HG02938 (cell line): ENCODE measurements around the gene FUT6.

Experiments used
- ATAC-seq: cut with Tn5 transposase; IDR thresholded peaks from one replicate; pipeline ENCODE4 v1.9.1; 2021; ENCODE audit warnings: mild to moderate bottlenecking, moderate library complexity; ENCODE audit not compliant: unreplicated experiment

Gene FUT6

DNA sequence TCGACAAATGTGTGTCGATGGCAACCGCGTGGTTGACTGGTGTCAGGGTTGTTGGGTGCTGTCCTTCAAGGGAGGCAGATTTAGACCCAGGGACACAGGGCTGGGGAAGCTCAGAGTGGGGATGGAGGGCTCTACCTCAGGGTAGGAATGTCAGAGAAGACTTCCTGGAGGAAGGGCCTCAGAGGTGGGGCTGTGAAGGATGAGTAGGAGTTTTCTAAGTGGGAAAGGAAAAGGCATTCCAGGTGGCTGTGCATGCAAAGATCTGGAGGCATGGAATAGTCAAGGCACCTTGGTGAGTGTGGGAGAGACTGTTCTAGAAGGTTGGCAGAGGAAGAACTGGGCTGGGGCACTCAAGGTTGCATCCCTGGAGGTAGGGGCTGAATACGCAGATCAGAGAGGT lies 32.6 kb downstream of the FUT6 start:
- no peak for ATAC-seq

DNA sequence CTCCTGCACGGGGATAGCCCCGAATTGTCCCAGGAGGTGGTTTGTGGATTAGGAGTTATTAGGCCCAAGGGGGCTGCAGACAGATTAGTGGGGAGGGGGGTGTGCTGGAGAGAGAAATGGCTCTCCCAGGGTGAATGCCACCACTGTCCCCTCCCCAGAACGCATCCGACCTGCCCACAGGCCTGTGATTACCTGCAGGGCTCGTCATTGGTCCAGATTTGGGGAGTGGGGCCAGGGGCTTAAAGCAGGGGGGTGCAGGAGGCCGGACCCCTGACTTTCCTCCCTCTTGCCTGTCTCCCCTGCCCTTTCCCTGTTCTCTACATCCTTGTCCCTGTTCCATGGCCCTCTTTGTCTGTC lies 33.4 kb downstream of the FUT6 start:
- no peak for ATAC-seq

DNA sequence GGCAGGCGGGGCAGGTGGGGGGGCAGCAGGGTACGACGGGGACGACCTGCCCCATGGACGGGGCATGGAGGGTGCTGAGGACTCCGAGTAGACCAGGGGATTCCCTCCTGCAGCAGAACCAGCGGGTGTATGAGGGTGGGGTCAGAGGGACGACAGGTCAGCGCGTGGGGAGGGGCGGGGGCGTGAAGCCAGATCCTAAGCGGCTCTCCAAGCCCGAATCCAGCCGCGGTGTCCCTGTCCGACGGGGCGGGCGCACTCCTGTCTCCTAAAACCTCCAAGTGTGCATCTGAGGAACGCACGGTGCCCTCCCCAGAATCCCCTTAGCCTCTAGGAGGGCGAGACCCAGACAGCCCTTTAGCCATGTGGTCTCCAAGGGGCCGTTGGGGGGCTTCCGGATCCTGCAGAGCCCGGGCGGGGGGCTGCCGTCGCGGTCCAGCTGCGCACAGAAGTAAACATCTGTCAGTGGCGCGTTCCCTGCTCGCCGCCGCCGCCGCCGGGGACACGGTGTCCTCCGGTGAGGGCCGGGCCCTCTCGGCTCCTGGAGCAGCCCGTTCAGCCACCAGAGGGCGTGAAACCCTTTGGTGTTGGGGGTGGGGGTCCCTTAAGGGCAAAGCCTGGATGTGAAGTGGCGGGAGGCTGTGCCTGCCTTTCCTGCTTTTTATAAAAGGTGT lies 33.9 kb downstream of the FUT6 start:
- no peak for ATAC-seq

DNA sequence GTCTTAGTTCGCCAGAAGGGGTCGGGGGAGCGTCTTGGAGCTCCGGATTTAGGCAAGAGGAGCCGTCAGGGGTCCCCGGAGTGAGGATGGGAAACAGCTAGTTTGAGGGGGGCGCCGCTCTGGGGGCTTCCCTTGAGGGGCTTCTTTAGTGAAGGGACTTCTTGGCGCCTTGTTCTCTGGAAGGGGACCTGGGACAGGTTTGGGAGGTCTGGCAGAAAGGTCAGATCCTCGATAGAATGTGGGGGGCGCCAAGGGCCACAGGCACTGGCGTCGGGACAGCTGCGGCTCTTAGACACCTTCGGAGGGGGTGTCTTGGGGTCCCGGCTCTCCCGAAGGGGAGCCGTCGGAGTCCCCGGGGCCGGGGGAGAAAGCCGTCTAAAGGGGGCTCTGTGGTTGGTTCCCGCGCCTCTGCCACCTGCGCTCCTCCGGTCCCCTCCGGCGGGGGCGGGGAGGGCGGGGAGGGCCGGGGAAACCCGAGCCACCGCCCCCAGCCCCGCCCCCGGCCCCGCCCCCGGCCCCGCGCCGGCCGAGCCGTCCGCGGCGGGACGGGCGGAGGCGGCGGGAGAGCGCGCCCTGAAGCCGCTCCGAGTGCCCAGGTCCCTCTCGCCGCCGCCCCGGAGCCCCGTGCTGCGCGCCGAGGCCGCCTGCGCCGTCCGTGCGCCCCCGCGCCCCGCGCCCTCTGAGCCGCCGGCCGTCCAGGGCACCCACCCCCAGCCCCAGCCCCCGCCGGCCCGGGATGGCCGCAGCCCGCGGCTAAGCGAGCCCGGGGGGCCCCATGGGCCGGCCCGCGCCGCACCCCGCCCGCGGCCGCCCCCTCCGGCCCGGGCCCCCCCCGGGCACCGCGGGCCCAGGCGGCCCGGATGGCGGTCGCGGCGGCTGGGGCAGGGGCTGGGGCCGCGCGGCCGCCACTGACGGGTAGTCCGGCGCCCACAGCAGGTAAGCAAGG lies 34.7 kb downstream of the FUT6 start, which contains the start of gene NRTN:
Gene NRTN, plus strand, starts transcription at position 552 of the 946 bp plus-strand sequence. CDS start 19,099 bp downstream, outside the sequence.
- no peak for ATAC-seq

DNA sequence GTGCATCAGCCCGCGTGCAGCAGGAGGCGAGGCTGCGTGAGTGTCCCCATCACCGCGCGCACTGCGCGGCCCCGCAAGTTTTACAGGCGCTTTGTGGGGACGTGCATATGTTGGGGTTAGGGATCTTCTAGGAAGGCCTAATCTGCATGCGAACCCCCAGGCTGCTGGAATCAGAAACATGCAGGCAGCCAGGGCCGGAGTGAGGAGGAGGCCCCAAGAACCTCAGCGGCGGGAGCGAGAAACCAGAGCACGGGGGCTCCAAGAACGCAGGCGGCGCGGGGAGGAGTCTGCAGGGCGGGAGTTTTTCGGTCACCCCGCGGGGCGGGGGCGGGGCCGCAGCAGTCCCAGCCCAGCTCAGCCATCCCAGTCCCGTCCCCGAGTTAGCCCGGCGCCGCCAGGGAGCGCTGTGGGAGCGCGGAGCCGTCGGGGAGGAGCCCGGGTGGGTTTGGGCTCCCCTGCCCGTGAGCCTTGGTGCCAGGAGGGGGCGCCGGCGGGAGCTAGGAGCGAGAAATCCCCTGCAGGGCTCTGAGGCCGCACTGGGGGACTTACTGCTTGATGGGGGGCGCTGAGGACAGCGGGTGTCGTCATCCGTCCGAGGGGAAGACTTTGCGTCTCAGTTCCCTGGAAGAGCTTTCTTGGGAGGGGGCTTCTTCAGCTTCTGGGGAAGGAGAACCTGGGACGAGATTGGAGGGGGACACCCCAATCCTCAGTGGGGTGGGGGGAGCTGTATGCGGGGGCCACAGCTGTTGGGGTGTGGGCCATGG lies 35.6 kb downstream of the FUT6 start:
- ATAC-seq: no peak

DNA sequence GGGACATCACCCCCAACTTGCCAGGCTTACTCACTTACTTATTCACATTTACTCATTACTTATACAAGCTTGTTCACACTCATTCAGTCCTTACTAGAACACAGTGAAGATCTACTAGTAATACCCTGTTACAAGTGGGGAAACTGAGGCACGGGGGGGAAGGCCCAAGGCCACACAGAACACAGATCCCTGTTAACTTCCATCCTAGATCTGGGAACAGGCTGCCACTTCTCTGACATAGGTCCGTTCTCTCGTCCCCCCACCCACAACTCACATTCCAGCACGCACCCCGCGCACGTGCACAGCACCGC lies 36.1 kb downstream of the FUT6 start:
- ATAC-seq: no peak

DNA sequence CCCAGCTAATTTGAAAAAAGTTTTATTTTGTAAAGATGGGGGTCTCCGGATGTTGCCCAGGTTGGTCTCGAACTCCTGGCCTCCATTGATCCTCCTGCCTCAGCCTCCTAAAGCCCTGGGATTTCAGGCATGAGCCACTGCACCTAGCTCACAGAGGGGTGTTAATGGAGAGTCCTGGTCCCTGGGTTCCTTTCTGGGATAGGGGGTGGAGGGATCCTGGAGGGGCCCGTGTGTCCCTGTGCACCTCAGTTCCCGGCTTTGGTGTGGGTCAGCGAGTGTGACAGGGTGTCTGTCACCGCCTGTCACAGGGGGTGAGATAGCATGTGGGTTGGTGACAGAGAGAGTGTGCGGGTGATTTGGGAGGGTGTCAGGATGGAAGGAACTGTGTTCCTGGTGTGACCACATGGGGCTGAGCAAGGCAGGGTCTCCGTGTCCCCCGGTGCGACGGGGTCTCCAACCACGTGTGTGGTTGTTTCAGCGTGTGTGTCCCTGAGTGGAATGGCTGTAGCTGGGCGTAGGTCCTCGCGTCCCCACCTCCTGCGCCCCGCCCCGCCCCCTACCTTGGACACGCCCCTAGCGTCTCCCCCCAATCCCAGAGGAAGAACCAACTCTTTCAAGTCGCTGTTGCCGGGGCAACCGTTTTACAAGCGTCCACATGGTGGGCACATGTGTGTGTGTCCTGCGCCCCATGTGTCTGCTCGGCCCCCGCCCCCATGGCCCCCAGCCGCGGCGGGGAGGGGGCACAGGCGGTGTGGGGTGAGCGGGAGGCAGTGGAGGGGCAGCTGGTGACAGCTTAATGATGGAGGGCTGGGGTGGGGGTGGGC lies 37.5 kb downstream of the FUT6 start:
- no peak for ATAC-seq

DNA sequence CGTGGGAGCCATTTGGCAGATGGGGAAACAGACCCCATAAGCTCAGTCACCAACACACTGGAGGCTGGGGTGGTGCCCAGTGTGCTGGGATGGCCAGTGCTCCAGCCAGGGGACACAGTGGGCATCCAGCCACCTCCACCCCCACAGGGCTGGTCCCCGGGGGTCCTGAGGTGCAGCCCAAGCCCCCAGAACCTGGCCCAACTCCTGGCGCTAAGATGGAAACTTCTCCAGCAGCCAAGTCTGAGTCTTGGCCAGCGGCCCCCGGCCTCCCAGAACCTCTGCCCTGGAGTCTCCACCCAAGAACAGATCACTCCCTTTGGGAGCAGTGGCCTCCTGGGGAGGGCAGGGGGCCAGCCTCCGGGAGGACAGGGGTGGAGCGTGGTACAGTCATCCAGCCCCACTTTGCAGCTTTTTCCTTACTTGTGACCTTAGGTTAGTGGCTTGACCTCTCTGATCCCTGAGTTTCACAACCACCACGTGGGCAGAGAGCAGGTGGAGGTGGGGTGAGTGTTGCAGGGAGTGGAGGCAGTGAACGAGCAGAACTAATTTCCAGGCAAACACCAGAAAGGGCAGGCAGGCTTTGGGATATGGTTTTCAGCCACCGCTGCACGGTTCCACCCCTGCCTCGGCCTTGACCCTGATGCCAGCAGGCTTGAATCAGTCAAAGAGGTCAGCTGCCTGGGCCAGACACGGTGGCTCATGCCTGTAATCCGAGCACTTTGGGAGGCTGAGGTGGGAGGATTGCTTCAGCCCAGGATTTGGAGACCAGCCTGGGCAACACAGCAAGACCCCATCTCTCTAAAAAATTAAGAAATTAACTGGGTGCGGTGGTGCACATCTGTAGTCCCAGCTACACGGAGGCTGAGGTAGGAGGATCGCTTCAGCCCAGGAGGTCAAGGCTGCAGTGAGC lies 38.9 kb downstream of the FUT6 start:
- no peak for ATAC-seq

DNA sequence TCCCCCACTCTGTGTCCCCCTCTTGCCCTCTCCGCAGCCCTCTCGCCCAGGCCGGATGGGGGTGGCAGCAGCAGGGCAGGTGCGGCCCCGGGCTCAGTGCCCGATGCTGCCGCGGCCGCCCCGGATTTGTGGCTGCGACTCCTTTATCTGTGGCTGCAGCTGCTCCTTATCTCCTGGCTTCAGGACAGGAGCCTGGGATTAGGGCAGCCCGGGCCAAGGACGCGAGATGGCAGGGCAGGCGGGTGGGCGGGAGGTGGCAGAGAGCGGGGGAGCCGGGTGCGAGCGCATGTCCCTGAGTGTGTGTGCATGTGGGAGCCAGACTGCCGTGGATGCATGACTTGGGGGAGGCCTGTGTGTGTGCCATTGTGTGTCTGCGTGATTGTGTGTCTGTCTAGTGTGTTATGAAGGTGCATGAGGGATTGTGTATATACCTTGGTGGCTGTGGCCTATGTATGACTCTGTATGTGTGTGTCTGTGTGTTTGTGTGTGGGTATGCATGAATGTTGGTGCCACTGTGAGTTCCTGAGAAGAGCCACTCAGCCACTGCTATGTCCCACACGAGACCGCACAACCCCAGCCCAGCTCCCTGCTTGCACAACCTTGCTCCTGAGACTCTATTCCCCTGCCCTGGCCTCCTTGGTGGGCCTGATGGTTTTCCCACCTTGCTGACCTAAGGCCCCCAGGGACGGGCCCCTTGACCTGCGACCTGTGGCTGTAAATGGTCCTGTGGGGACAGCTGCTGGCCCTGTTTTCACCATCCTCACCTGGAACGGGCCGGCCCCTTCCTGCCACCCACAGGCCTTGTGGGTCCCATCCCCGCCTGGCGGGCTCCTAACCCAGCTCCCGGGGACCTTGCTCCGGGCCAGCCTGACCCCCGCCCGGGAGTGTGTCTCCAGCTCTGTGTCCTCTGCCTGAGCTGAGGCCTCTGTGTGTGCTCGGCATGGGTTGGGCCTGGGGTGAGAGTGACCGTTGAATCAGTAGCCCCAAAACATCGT lies 40.0 kb downstream of the FUT6 start:
- ATAC-seq: no peak

DNA sequence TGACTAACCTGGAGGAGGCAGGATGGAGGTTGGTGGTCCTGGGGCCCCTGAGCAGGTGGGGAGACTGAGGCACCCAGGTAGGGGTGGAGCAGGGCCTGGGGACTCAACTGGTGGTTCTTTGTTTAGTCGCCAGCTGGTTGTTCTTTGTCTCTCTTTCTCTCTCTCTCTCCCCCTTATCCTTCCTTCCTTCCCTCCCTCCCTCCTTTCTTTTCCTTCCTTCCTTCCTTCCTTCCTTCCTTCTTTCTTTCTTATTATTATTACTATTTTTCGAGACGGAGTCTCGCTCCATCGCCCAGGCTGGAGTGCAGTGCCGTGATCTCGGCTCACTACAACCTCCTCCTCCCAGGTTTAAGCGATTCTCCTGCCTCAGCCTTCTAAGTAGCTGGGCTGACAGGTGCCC lies 41.3 kb downstream of the FUT6 start:
- ATAC-seq: no peak

DNA sequence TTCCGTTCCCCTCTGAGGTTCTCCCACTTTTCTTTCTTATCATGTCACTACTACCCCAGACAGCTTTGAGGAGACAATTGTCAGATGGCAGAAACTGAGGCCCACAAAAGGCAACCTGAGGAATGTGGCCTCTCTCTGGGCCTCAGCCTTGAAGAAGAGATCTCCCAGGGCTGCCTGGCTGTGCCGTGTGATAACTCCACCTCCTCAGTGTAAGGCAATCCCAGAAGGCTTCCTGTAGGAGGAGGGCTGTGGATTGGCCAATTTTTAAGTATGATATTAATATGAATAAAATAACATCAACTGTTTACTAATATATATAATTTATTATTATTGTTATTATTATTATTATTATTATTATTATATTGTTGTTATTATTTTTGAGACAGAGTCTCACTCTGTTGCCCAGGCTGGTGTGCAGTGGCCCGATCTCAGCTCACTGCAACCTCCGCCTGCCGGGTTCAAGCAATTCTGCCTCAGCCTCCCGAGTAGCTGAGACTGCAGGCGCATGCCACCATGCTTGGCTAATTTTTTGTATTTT lies 44.1 kb downstream of the FUT6 start:
- ATAC-seq: no peak

DNA sequence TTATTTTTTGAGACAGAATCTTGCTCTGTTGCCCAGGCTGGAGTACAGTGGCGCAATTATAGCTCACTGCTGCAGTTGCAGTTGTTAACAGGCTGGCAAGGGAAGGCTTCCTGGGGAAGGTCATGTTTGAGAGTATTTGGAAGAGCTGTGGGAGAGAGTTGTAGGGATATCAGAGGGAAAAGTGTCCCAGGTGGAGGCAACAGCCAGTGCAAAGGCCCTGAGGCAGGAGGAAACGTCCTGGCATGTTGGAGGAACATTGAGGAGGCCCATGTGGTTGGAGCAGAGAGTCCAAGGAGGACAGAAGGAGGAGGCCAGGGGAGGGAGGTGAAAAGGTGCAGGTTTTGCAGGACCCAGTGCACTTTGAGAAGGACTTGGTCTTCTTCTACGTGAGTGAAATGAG lies 46.3 kb downstream of the FUT6 start:
- ATAC-seq: no peak

DNA sequence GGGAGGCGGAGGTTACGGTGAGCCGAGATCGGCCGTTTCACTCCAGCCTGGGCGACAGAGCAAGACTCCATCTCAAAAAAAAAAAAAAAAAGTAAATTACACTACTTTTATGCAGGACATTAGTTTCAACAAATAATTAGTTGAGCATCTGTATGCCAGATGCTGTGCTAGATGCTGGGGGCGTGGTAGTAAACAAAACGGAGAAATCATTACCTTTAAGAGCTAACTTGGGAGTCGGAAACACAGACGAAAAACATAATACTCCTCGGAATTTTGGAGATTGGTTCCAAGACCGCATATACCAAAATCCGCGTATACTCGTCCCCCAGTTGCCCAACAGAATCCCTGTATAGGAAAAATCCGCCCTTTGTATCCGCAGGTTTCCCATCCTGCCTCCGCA lies 47.3 kb downstream of the FUT6 start:
- ATAC-seq: no peak

DNA sequence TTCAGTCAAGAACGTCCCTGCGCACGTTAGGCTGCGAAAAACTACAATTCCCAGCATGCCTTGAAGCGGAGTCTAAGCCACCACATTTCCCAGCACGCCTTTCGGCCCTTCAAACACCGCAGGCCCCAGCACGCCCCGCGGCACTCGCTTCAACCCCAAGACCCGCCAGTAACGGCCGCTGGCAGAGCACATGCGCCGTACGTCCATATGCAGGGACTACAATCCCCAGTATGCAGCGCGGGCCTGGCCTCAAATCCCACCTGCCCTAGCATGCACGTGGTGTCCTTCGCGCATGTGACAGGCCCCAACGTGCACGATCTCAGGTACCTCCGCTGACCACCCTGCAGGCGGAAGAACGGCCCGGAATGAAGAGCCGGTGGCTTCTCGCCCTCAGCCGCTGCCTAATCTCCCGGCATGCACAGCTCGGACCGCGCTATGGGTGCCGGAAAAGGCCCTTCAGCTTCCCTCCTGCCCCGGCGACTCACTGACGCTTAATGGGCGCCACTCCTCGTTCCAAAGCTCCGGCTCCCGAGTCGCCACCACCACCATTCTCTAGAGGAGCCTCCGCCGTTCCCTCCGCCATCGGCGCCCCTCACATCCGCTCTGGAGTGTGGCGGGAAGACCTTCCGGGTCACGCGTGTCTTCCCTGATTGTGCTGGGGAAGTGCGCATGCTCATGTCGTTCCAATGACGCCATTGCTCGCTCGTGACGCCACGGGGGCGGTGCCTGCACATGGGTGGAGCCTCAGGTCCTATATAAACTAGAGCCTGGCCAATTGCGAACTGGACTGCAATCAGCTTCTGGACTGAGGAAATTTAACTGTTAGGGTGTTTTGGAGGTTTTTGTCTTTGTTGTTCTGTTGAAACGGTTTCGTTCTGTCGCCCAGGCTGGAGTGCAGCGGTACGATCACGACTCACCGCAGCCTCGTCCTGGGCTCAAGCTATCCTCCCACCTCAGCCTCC lies 48.7 kb downstream of the FUT6 start, which contains the start of gene DUS3L:
Gene DUS3L, minus strand, starts transcription at position 605 of the 962 bp plus-strand sequence. Its CDS starts 22 bp downstream, at position 583.
- peak; percentile 83 for ATAC-seq

DNA sequence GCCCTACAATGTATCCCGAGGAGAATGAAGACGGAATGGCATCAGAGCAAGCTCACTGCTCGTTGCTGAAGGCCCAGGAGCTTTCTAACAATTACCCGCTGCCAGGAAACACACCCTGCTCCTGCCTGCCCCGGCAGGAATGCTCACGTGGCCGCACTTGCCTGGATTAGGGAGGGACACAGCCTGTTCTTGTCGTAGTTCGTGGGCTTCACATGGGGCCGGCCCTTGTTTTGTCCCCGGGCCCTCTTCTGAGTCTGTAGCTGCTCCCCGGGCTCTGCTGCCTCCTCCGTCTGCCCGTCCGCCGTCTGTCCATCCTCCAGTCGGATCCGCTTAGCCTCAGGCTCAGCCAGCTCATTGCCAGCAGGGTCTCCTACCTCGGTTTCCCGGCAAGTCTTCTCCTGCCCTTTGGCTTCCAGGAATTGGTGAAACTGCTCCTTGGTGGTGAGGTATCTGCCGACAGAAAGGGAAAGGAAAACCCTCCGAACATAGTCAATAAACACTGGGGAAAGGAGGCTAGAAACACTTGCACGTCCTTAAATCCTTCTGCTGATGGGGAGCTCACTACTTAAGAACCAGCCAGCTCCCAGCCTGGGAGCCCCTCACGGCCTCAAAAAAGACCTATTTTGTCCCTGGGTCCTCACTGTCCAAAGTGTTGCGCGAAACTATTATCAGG lies 49.5 kb downstream of the FUT6 start:
- ATAC-seq: no peak

DNA sequence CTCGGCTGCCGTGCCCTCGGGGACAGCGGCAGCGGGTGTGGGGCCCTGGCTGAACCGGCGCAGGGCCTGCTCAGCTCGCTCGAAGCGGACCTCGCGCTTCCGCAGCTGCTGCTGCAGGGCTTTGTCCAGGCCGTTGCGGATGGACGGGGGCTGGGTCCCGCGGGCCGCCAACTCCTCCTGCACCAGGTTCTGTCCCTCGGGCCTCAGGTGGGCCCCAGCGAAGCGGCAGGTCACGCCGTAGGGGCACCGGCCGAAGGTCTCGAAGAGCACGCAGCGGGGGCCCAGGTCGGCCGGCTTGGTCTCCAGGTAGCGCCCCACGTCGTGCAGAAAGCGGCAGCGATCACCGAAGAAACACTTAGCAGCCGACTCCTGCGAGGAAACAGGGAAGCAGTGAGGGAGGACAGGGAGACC lies 50.1 kb downstream of the FUT6 start:
- ATAC-seq: no peak
